Heart right ventricle (tissue), 16 donors: ENCODE measurements around the gene ASPSCR1. TPM values are rescaled to one million over a fixed set of nuclear protein-coding genes. Genes with fewer than 3 reads are reported as not detected.

ENCODE experiments used
- ATAC-seq, 8 donors: fragments of 200-7000 bp; cut with Tn5 transposase; one replicate each; pipeline ENCODE4 v1.9.1; 2020; ENCODE audit warnings: mild to moderate bottlenecking in 8 of 8, moderate library complexity in 8 of 8, moderate number of reproducible peaks in 1 of 8
- DNase-seq, 2 donors: peaks; one replicate each; pipeline ENCODE4 v3.0.0-alpha.2; 2020
- H3K27ac ChIP-seq, 10 donors: fragments of 200-600 bp; sonication (generic) in 2 of 10; one replicate each; pipeline versions ENCODE4 v1.5.0 to v1.8.0; 2020 to 2022; ENCODE audit warnings: mild to moderate bottlenecking in 3 of 10
- H3K27me3 ChIP-seq, 7 donors: fragments of 200-600 bp; one replicate each; pipeline ENCODE4 v1.8.0; 2021 to 2022; ENCODE audit warnings: mild to moderate bottlenecking in 2 of 7
- H3K36me3 ChIP-seq, 9 donors: fragments of 200-600 bp; sonication (generic) in 1 of 9; one replicate each; pipeline versions ENCODE4 v1.5.0 to v1.8.0; 2020 to 2022; ENCODE audit warnings: mild to moderate bottlenecking in 2 of 9
- H3K4me1 ChIP-seq, 9 donors: fragments of 200-600 bp; sonication (generic) in 1 of 9; one replicate each; pipeline versions ENCODE4 v1.5.0 to v1.8.0; 2020 to 2022; ENCODE audit warnings: mild to moderate bottlenecking in 4 of 9
- H3K4me3 ChIP-seq, 10 donors: fragments of 200-600 bp; sonication (generic) in 2 of 10; one replicate each; pipeline versions ENCODE4 v1.5.0 to v1.8.0; 2020 to 2022; ENCODE audit warnings: mild to moderate bottlenecking in 7 of 10, moderate library complexity in 2 of 10
- H3K9me3 ChIP-seq, 11 donors: fragments of 200-600 bp in 10 of 11; sonication (generic) in 2 of 11; one replicate each; pipeline versions ENCODE4 v1.5.0 to v1.8.0; 2013 to 2022; ENCODE audit warnings: mild to moderate bottlenecking in 2 of 11, control low read depth in 1 of 11, moderate library complexity in 1 of 11
- CTCF ChIP-seq, 9 donors: fragments of 200-600 bp; sonication (generic) in 2 of 9; IDR thresholded peaks; one replicate each; pipeline versions ENCODE4 v1.5.0 to v1.8.0; 2021 to 2022; ENCODE audit warnings: antibody characterized with exemption in 9 of 9, mild to moderate bottlenecking in 5 of 9, moderate library complexity in 1 of 9
- WGBS, 2 donors: extraction: QIAGEN DNeasy Blood & Tissue Kit; methylation state at CpG; one replicate each; pipeline ENCODE4 v1.1.7; 2013; ENCODE audit warnings: inconsistent platforms in 1 of 2; 5-methylcytosine and 5-hydroxymethylcytosine counted together
- intact Hi-C, 10 donors: fragments of 100-400 bp; cut with DNase I; formaldehyde crosslinking; loops; one replicate each; pipeline versions ENCODE4 v1.11.1 to v1.14.2; 2022
- polyA plus RNA-seq, 2 donors: library from polyadenylated mRNA; stranded (reverse); fragments of 200-250 nt; gene quantifications; one replicate each; pipeline ENCODE4 v1.2.3, GENCODE V29; 2013
- total RNA-seq, 10 donors: library from RNA; stranded (reverse); fragmentation: NEBNext Ultra II Directional in 3 of 10; extraction: Animal tissue kit (Norgen Biotek cat#: 25700) in 3 of 10; gene quantifications; one replicate each; pipeline versions ENCODE4 v1.2.1 to v1.2.4, GENCODE V29; 2021 to 2023
- donor health status: Arrhythmogenic right ventricular cardiomyopathy.
- donor health status: ischemic (EF 13 %, LVEDD 7.1; RV severe dilation, severe dysfunction).
- donor health status: healthy with polysubstance abuse.
- donor health status: DM: no; HTN: yes; CAD: no.
- donor health status: DM: no; HTN: no; CAD: no.
- donor health status: ischemic (EF 25% LVEDD 6.9; RV normal size, moderate dysfunction).
- donor health status: ischemic (EF 25% LVEDD 5.7; RV mildly dilated, moderate dysfunction).
- donor health status: healthy.
- donor health status: DM: yes; HTN: yes; CAD: no.
- donor health status: Ischemic cardiomyopathy.
- donor health status: ischemic (EF 35%, LVEDD 5.7; RV mildly dilated, moderate dysfunction).
- donor health status: nonischemic (EF 11% LVEDD 7.7; RV severe dilation, severe dysfunction).
- donor health status: DM: yes; HTN: yes; CAD: no.
- donor health status: PGD.
- donor health status: ischemic (EF 29% LVEDD 5.4; RV normal size, mild dysfunction).
- donor health status: nonischemic (EF 23%, LVEDD 6.1; RV moderate dilation, normal function).

ASPSCR1 gene
- total and polyA plus RNA-seq, 12 donors: 19.9 to 115 (median 25.1) TPM

GRCh38 chr17:82001571-82002056 lies 24.2 kb downstream of the ASPSCR1 start:
- DNase-seq (no peak), ATAC-seq (no peak)
- 85 to 88% methylated on average over 17 of the region's 17 CpGs for WGBS, 2 donors
- Histone ChIP-seq H3K4me3 (no peak overlapping the region), H3K27ac (no peak overlapping the region), H3K9me3 (no peaks in the 10 kb centered on the region), H3K36me3 (peaks cover 0 to 7% (median 0%) of the 10 kb centered on the region in 9 donors), H3K27me3 (no peaks in the 10 kb centered on the region), H3K4me1 (peaks cover 4 to 32% (median 26%) of the 10 kb centered on the region in 9 donors)
- intact Hi-C loops: no loop called here
- TF ChIP-seq CTCF (IDR thresholded peaks at IDR 0.05): no peak

- intact Hi-C loops: no loop called here
Measured at GRCh38 chr17:82003411-82004381, 26.3 kb downstream of the ASPSCR1 start.

GRCh38 chr17:82004517-82005455 lies 27.4 kb downstream of the ASPSCR1 start:
- Histone ChIP-seq H3K4me3 (no peak overlapping the region), H3K9me3 (no peaks in the 10 kb centered on the region), H3K27ac (no peak overlapping the region), H3K27me3 (no peaks in the 10 kb centered on the region), H3K36me3 (no peaks in the 10 kb centered on the region), H3K4me1 (peaks cover 10 to 56% (median 33%) of the 10 kb centered on the region in 9 donors)
- TF ChIP-seq CTCF (IDR thresholded peaks at IDR 0.05): no peak
- ATAC-seq: no peak
- no peak for DNase-seq
- 89% methylated on average over 41 of the region's 41 CpGs for WGBS, 2 donors
- intact Hi-C loops: loop anchor here in 1 of 10 donors (5.0 kb wide), 1 partner anchor 37 kb away; no protein-coding TSS in a partner anchor

More at GRCh38 chr17:82003411-82004381, 26.3 kb downstream of the ASPSCR1 start:
- H3K36me3 ChIP-seq: no peaks in the 10 kb centered on the region
- H3K27me3 ChIP-seq: no peaks in the 10 kb centered on the region
- peak overlapping the region in 4 of 10 donors; percentile 3 to 26 (median 16) for H3K27ac ChIP-seq
- no peaks in the 10 kb centered on the region for H3K9me3 ChIP-seq
- no peak for TF ChIP-seq CTCF (IDR thresholded peaks at IDR 0.05)
- no peak overlapping the region for H3K4me3 ChIP-seq
- DNase-seq (peak; percentile 48 to 58), ATAC-seq (peak in 6 of 8 donors; percentile 13 to 69 (median 33))
- peaks cover 7 to 46% (median 33%) of the 10 kb centered on the region in 9 donors for H3K4me1 ChIP-seq
- WGBS, 2 donors: 64 to 65% methylated on average over 53 of the region's 53 CpGs
